ENCODE data around the gene SLC51A.

Gene SLC51A

GRCh38 chr3:196192524-196193051 is 23.7 kb upstream of the SLC51A start:
- Histone ChIP-seq H3K9me3 (no peaks in the 10 kb centered on the region), H3K9ac (peak overlapping the region; percentile 33; the same call in 1 of the 2 replicates), H3K36me3 (no peaks in the 10 kb centered on the region), H3K27me3 (no peaks in the 10 kb centered on the region), H3K27ac (peak overlapping the region; percentile 78), H3K4me2 (peak overlapping the region; percentile 68), H4K20me1 (no peaks in the 10 kb centered on the region), H3K4me3 (no peak overlapping the region), H3K4me1 (peaks cover 74% of the 10 kb centered on the region)
- TF ChIP-seq Cebpa-rat (IDR thresholded peaks at IDR 0.05) = no peak

GRCh38 chr3:196193133-196193735 is 23.1 kb upstream of the SLC51A start:
- no peaks in the 10 kb centered on the region for H3K27me3 ChIP-seq
- peaks cover 80% of the 10 kb centered on the region for H3K4me1 ChIP-seq
- H3K36me3 ChIP-seq = no peaks in the 10 kb centered on the region
- peak overlapping the region; percentile 51 for H3K9ac ChIP-seq
- no peaks in the 10 kb centered on the region for H3K9me3 ChIP-seq
- peak overlapping the region; percentile 68 for H3K4me2 ChIP-seq
- no peak overlapping the region for H3K4me3 ChIP-seq
- no peak for TF ChIP-seq Cebpa-rat (IDR thresholded peaks at IDR 0.05)
- H3K27ac ChIP-seq = peak overlapping the region; percentile 78
- no peaks in the 10 kb centered on the region for H4K20me1 ChIP-seq

- H3K4me2 ChIP-seq = peak overlapping the region; percentile 68
- H3K27ac ChIP-seq = peak overlapping the region; percentile 78
- peak overlapping the region; percentile 51 for H3K9ac ChIP-seq
- TF ChIP-seq Cebpa-rat (IDR thresholded peaks at IDR 0.05) = no peak
- peaks cover 83% of the 10 kb centered on the region for H3K4me1 ChIP-seq
- no peak overlapping the region for H3K4me3 ChIP-seq
- H3K9me3 ChIP-seq = no peaks in the 10 kb centered on the region
- H4K20me1 ChIP-seq = no peaks in the 10 kb centered on the region
- no peaks in the 10 kb centered on the region for H3K27me3 ChIP-seq
- no peaks in the 10 kb centered on the region for H3K36me3 ChIP-seq
Observed at GRCh38 chr3:196193736-196194541, 22.4 kb upstream of the SLC51A start.

- H3K9ac ChIP-seq = peak overlapping the region; percentile 51
- peak overlapping the region; percentile 78 for H3K27ac ChIP-seq
- peak overlapping the region; percentile 68; the same call in 1 of the 2 replicates for H3K4me2 ChIP-seq
- no peaks in the 10 kb centered on the region for H3K9me3 ChIP-seq
- H3K36me3 ChIP-seq = no peaks in the 10 kb centered on the region
- peaks cover 77% of the 10 kb centered on the region for H3K4me1 ChIP-seq
- H3K4me3 ChIP-seq = no peak overlapping the region
- H4K20me1 ChIP-seq = no peaks in the 10 kb centered on the region
- TF ChIP-seq Cebpa-rat (IDR thresholded peaks at IDR 0.05) = no peak
- no peaks in the 10 kb centered on the region for H3K27me3 ChIP-seq
Observed at GRCh38 chr3:196194542-196194915, 21.8 kb upstream of the SLC51A start.

DNA sequence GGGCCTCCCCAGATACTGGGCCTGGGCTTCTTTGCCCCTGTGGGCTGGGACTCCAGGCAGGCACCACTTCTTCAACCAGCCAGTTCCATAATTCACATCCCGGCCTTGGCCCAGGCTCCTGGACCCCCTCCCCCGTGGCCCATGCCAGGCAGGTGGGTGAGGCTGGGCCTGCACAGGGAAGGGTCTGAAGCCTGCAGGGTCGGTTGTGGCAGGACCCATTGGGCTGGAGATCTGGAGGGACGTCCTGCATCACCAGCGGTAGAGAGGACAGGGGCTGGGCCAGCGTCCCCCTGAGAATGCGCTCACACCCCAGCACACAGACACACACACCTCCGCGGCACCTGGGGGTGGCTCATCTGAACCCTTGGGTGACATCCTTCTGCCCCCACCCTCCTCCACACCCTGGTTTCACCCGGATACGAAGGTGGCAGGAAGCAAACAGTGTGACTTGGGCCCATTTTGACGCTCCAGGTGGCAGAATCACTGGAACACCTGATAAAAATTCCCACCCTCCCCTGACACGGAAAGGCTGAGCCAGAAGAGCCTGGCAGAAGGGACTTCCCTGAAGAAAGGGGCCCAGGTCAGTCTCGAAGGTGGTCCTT is 20.6 kb upstream of the SLC51A start:
- H3K4me3 ChIP-seq = no peak overlapping the region
- no peaks in the 10 kb centered on the region for H3K27me3 ChIP-seq
- H3K4me2 ChIP-seq = no peak overlapping the region
- no peaks in the 10 kb centered on the region for H3K9me3 ChIP-seq
- H4K20me1 ChIP-seq = no peaks in the 10 kb centered on the region
- no peak for TF ChIP-seq Cebpa-rat (IDR thresholded peaks at IDR 0.05)
- 0 out of 2 replicates have a peak overlapping the region, but pooled peaks have one; percentile 9 for H3K27ac ChIP-seq
- no peak overlapping the region for H3K9ac ChIP-seq
- H3K4me1 ChIP-seq = peaks cover 69% of the 10 kb centered on the region
- H3K36me3 ChIP-seq = no peaks in the 10 kb centered on the region

DNA sequence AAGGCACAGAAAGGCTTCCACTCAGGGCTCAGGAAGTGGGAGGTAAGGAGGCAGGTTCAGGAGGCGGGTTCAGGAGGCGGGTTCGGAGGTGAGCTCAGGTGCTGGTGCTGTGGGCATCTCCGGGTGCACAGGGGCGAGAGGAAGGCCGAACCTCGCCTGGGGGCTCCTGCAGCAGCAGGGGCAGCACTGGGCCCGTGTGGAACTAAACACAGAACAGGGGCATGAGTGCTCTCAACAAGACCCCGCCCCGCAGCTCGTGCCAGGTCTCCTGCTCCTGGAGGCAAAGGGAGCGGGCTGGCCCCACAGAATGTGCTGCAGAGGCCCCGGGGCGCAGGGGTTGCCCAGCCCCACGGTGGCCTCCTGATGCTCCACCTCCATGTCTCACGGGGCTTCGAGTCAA is 18.8 kb upstream of the SLC51A start:
- H3K4me1 ChIP-seq = peaks cover 61% of the 10 kb centered on the region
- H3K9ac ChIP-seq = peak overlapping the region; percentile 31; the same call in 1 of the 2 replicates
- H3K9me3 ChIP-seq = no peaks in the 10 kb centered on the region
- H3K36me3 ChIP-seq = no peaks in the 10 kb centered on the region
- no peak overlapping the region for H3K27ac ChIP-seq
- H3K4me2 ChIP-seq = peak overlapping the region; percentile 26; the same call in 1 of the 2 replicates
- no peak for TF ChIP-seq Cebpa-rat (IDR thresholded peaks at IDR 0.05)
- H3K27me3 ChIP-seq = no peaks in the 10 kb centered on the region
- no peaks in the 10 kb centered on the region for H4K20me1 ChIP-seq
- no peak overlapping the region for H3K4me3 ChIP-seq

DNA sequence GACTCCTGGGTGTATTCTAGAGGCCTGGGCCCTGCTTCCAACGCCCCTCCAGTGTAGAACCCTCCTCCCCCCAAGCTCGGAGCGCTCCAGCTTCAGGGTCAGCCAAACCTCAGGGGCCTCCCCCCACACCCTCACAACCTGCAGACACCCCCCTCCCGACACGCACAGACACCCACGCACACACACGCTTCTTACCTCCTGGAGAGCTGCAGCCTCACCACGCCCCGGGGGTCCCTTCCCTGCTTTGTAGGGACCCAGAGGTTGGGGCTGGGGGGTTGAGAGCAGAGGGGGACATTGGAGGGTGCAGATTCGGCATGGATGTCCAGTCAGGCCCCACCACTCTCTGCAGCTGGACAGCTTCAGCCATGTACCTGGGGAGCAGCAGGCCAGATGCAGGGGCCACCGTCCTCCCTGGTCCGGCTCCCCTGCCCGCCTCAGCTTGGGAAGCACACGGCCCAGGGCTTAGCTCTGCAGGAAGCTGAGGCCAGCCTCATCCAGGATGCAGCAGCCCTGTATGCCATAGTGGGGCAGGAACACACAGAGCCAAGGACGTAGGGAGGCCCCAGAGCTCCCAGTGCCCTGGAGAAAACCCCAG is 18.2 kb upstream of the SLC51A start:
- Histone ChIP-seq H3K4me2 (peak overlapping the region; percentile 26; the same call in 1 of the 2 replicates), H4K20me1 (no peaks in the 10 kb centered on the region), H3K4me3 (no peak overlapping the region), H3K9me3 (no peaks in the 10 kb centered on the region), H3K27me3 (no peaks in the 10 kb centered on the region), H3K4me1 (peaks cover 61% of the 10 kb centered on the region), H3K27ac (peak overlapping the region; percentile 22; the same call in 1 of the 2 replicates), H3K9ac (no peak overlapping the region), H3K36me3 (no peaks in the 10 kb centered on the region)
- TF ChIP-seq Cebpa-rat (IDR thresholded peaks at IDR 0.05) = no peak

- Histone ChIP-seq H4K20me1 (no peaks in the 10 kb centered on the region), H3K4me1 (peaks cover 61% of the 10 kb centered on the region), H3K27ac (peak overlapping the region; percentile 22; the same call in 1 of the 2 replicates), H3K27me3 (no peaks in the 10 kb centered on the region), H3K4me3 (no peak overlapping the region), H3K36me3 (no peaks in the 10 kb centered on the region), H3K4me2 (peak overlapping the region; percentile 7; the same call in 1 of the 2 replicates), H3K9ac (no peak overlapping the region), H3K9me3 (no peaks in the 10 kb centered on the region)
- no peak for TF ChIP-seq Cebpa-rat (IDR thresholded peaks at IDR 0.05)
Observed at GRCh38 chr3:196198771-196199753, 17.3 kb upstream of the SLC51A start.

Measured in BLaER1 (cell line).